ENCODE results near the gene UMODL1.

GRCh38 chr21:42056468-42056867, 14.6 kb upstream of the UMODL1 start:
- no peak for TF ChIP-seq CSRNP3 (CRISPR knock-in tag; IDR thresholded peaks at IDR 0.05)
- no peak for TF ChIP-seq TOX (CRISPR knock-in tag; IDR thresholded peaks at IDR 0.05; ENCODE audit: borderline replicate concordance)
